ENCODE data around the gene DDX5. TPM values are rescaled to one million over a fixed set of nuclear protein-coding genes. Genes with fewer than 3 reads are reported as not detected.
A peak's percentile ranks its signal among the peaks of the same experiment; 100 is the strongest.

DDX5 gene
- total and polyA plus RNA-seq, 2 donors (not counting 3 experiments of a cell fraction or from before 2014, with no cell fraction given), result 1,027 to 2,040 TPM

DNA sequence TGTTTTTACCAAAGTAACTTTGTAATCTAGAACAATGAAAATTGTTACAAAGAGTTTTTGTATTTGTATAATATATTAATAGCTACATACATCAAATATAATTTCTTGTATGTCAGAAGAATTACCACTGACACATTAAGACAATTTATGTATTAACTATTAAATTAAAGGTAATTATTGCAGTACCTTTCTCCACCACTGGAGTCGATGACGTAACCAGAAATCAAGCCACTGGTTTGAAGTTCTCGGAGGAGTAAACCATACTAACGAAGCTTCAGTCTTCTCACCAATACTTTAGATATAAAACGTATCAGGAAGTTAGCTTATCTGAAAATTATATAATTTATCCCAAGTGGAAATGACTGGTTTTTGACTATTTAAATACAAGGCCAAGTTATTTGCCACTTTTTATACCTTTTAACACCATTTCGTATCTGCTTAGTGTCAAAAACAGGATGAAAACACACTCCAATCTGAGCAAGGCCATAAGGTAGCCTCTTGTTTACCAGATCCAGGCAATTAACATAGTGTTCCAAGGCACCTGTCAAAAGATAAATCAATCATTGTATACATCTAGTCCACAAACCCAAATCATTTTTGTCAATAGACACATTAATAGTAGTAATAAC, 13.5 kb downstream of the DDX5 start:
- H3K27me3 ChIP-seq (ENCODE audit: control insufficient read depth in 2 of 2, insufficient read depth in 2 of 2, low read length in 2 of 2), result no peaks in the 10 kb centered on the region
- no peak overlapping the region for H3K9ac ChIP-seq (replicated peaks; ENCODE audit: extremely low read depth, insufficient read depth, low read length)
- peaks cover 22% of the 10 kb centered on the region for H3K79me2 ChIP-seq (ENCODE audit: control insufficient read depth, insufficient read depth, low read length)
- FAIRE-seq (no peak), DNase-seq (ENCODE audit: low read depth, low spot score) (peak; percentile 51)
- no peak overlapping the region for H2AFZ ChIP-seq (ENCODE audit: low read depth, low read length)
- POLR2A ChIA-PET, result interaction anchor here (0.6 to 1.0 kb wide), 2 partner anchors 13 to 152 kb away, joined by 4 read pairs; no protein-coding TSS in a partner anchor
- H3K4me1 ChIP-seq (ENCODE audit: control insufficient read depth, extremely low read depth, insufficient read depth, low read length), result peaks cover 21% of the 10 kb centered on the region
- H3K9me1 ChIP-seq (replicated peaks; ENCODE audit: control insufficient read depth, extremely low read depth, insufficient read depth, low read length), result no peaks in the 10 kb centered on the region
- CTCF ChIA-PET, result interaction anchor here (0.7 to 6.5 kb wide), 8 partner anchors 8 to 71 kb away, joined by 3 to 345 read pairs (median 3); no protein-coding TSS in a partner anchor
- H3K9me3 ChIP-seq (replicated peaks; ENCODE audit: control insufficient read depth, insufficient read depth, low read length), result no peaks in the 10 kb centered on the region
- no TSS peak for BruUV-seq (replicated peaks)
- H3K27ac ChIP-seq (ENCODE audit: insufficient read depth, low read depth, low read length), result no peak overlapping the region
- H3K36me3 ChIP-seq (ENCODE audit: control insufficient read depth in 2 of 2, extremely low read depth in 1 of 2, insufficient read depth in 2 of 2, low read length in 2 of 2), result peaks cover 4 to 15% of the 10 kb centered on the region in 2 experiments
- H4K20me1 ChIP-seq (replicated peaks; ENCODE audit: control insufficient read depth, extremely low read depth, insufficient read depth, low read length), result no peaks in the 10 kb centered on the region
- TF ChIP-seq, protein P1, sequence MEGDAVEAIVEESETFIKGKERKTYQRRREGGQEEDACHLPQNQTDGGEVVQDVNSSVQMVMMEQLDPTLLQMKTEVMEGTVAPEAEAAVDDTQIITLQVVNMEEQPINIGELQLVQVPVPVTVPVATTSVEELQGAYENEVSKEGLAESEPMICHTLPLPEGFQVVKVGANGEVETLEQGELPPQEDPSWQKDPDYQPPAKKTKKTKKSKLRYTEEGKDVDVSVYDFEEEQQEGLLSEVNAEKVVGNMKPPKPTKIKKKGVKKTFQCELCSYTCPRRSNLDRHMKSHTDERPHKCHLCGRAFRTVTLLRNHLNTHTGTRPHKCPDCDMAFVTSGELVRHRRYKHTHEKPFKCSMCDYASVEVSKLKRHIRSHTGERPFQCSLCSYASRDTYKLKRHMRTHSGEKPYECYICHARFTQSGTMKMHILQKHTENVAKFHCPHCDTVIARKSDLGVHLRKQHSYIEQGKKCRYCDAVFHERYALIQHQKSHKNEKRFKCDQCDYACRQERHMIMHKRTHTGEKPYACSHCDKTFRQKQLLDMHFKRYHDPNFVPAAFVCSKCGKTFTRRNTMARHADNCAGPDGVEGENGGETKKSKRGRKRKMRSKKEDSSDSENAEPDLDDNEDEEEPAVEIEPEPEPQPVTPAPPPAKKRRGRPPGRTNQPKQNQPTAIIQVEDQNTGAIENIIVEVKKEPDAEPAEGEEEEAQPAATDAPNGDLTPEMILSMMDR (IDR thresholded peaks at IDR 0.05; ENCODE audit: extremely low read depth in 1 of 2, insufficient read depth in 1 of 2, low read depth in 1 of 2, low read length in 2 of 2), result peak; percentile 23 to 25
- no peak for TF ChIP-seq POLR2AphosphoS5 (IDR thresholded peaks at IDR 0.05; ENCODE audit: insufficient read depth, low read depth, low read length)
- peak; percentile 30 for TF ChIP-seq JUN (IDR thresholded peaks at IDR 0.05; ENCODE audit: borderline replicate concordance, insufficient read depth, insufficient read length, low read depth)
- no peak overlapping the region for H3K4me3 ChIP-seq (replicated peaks in 1 of 3; ENCODE audit: insufficient read depth in 1 of 3, low read depth in 1 of 3, low read length in 3 of 3)
- intact Hi-C loops (cut with micrococcal nuclease) (no loop called here), dilution Hi-C loops (cut with MboI; ENCODE audit: extremely low pct_ligation_motif_present, low sequenced_read_pairs) (no loop called here)
- H3K4me2 ChIP-seq (ENCODE audit: insufficient read depth, low read length), result peak overlapping the region; percentile 9

DNA sequence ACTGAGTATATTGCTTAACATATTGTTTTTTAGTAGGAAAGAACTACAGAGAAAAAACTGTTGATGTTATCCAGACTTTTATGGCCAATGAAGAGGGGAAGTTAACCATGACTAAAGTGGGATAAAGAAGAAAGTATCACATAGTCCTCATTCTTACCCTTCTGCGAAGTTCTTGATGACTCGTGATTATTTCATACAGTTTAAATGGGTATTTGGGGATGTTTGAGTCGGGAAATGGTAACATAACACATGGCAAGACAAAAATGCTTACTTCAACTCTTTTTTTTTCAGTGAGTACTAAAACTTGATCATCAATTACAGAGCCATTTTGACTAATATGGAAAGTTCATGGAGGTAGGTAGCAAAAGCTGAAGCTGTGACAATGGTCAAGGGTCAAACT, 14.1 kb downstream of the DDX5 start:
- peaks cover 22% of the 10 kb centered on the region for H3K79me2 ChIP-seq (ENCODE audit: control insufficient read depth, insufficient read depth, low read length)
- H3K27ac ChIP-seq (ENCODE audit: insufficient read depth, low read depth, low read length), result no peak overlapping the region
- H3K4me3 ChIP-seq (replicated peaks in 1 of 3; ENCODE audit: insufficient read depth in 1 of 3, low read depth in 1 of 3, low read length in 3 of 3), result no peak overlapping the region
- no peaks in the 10 kb centered on the region for H3K9me1 ChIP-seq (replicated peaks; ENCODE audit: control insufficient read depth, extremely low read depth, insufficient read depth, low read length)
- H3K27me3 ChIP-seq (ENCODE audit: control insufficient read depth in 2 of 2, insufficient read depth in 2 of 2, low read length in 2 of 2), result no peaks in the 10 kb centered on the region
- no peak overlapping the region for H2AFZ ChIP-seq (ENCODE audit: low read depth, low read length)
- peaks cover 16% of the 10 kb centered on the region for H3K4me1 ChIP-seq (ENCODE audit: control insufficient read depth, extremely low read depth, insufficient read depth, low read length)
- ChIA-PET CTCF (interaction anchor here (0.9 to 6.5 kb wide), 13 partner anchors 13 to 185 kb away, joined by 3 to 345 read pairs (median 5); no protein-coding TSS in a partner anchor), POLR2A (interaction anchor here (1.0 kb wide), 1 partner anchor 13 kb away, joined by 4 read pairs; no protein-coding TSS in a partner anchor)
- peak overlapping the region; percentile 9 for H3K4me2 ChIP-seq (ENCODE audit: insufficient read depth, low read length)
- no peak for DNase-seq (ENCODE audit: low read depth, low spot score)
- H3K9ac ChIP-seq (replicated peaks; ENCODE audit: extremely low read depth, insufficient read depth, low read length), result no peak overlapping the region
- BruUV-seq (replicated peaks), result no TSS peak
- H3K9me3 ChIP-seq (replicated peaks; ENCODE audit: control insufficient read depth, insufficient read depth, low read length), result no peaks in the 10 kb centered on the region
- FAIRE-seq, result no peak
- peaks cover 4 to 15% of the 10 kb centered on the region in 2 experiments for H3K36me3 ChIP-seq (ENCODE audit: control insufficient read depth in 2 of 2, extremely low read depth in 1 of 2, insufficient read depth in 2 of 2, low read length in 2 of 2)
- no peaks in the 10 kb centered on the region for H4K20me1 ChIP-seq (replicated peaks; ENCODE audit: control insufficient read depth, extremely low read depth, insufficient read depth, low read length)
- TF ChIP-seq FOS (IDR thresholded peaks at IDR 0.05; ENCODE audit: borderline replicate concordance, insufficient read depth, low read length) (no peak), EZH2 (IDR thresholded peaks at IDR 0.05; ENCODE audit: borderline replicate concordance, low read depth, low read length, severe bottlenecking) (no peak), POLR2A (IDR thresholded peaks at IDR 0.05; ENCODE audit: low read depth, low read length) (no peak)
- dilution Hi-C loops (cut with MboI; ENCODE audit: extremely low pct_ligation_motif_present, low sequenced_read_pairs), result no loop called here
- intact Hi-C loops (cut with micrococcal nuclease), result loop anchor here (1.0 kb wide), 2 partner anchors 72 to 185 kb away; no protein-coding TSS in a partner anchor

All from endothelial cell of umbilical vein (primary cell).